Skin epidermis (tissue), 12 donors: ENCODE measurements around the gene PTPRB.

ENCODE experiments used
- H3K27ac ChIP-seq, 21 experiments: fragments of 200-600 bp; sonication (generic) in 11 of 21; one replicate each; pipeline ENCODE4 v1.5.0; 2020; ENCODE audit warnings: mild to moderate bottlenecking in 3 of 21, inconsistent platforms in 2 of 21, moderate library complexity in 2 of 21
- H3K4me3 ChIP-seq, 7 experiments: fragments of 200-600 bp; sonication (generic) in 2 of 7; one replicate each; pipeline ENCODE4 v1.5.0; 2020; ENCODE audit warnings: inconsistent platforms in 2 of 7, mild to moderate bottlenecking in 2 of 7, moderate library complexity in 1 of 7

Gene PTPRB

GRCh38 chr12:70607107-70607506 lies 30.1 kb downstream of the PTPRB start:
- H3K4me3 ChIP-seq = no peak overlapping the region

DNA sequence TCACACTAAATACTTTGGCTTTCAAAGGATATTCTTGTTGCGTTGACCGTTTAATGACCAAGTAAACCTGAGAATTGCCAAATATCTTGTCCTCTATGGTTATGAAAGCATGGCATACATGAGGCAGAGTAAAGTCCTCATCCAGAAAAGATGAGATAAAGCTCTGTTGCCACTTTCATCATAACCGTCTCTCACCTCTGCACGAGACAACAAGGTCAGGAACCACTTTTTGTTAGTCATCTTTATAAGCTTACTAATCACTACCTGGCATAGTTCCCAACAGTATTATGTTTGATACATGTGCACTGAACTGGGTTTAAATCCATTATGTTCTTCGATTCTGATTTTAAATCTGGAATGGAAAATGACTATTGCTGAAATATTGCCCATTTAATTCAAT lies 31.3 kb downstream of the PTPRB start:
- H3K27ac ChIP-seq = no peak overlapping the region

More at GRCh38 chr12:70607107-70607506, 30.1 kb downstream of the PTPRB start:
- no peak overlapping the region for H3K27ac ChIP-seq

DNA sequence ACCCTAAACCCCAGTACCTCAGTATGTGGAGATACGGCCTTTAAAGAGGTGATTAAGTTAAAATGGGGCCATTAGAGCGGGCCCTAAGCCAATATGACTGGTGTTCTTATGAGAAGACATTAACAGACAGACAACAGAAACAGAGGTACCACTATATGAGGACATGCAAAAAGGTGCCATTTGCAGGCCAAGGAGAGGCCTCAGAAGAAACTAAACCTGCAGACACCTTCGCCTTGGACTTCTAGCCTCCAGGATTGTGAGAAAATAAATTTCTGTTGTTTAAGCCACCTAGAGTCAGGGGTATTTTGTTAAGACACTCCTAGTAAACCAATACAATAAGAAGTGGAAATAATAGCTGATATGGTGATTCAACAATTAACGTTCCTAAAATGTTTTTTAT lies 32.6 kb downstream of the PTPRB start:
- no peak overlapping the region for H3K4me3 ChIP-seq
- no peak overlapping the region for H3K27ac ChIP-seq

More for the DNA sequence above, 31.3 kb downstream of the PTPRB start:
- H3K4me3 ChIP-seq = no peak overlapping the region

DNA sequence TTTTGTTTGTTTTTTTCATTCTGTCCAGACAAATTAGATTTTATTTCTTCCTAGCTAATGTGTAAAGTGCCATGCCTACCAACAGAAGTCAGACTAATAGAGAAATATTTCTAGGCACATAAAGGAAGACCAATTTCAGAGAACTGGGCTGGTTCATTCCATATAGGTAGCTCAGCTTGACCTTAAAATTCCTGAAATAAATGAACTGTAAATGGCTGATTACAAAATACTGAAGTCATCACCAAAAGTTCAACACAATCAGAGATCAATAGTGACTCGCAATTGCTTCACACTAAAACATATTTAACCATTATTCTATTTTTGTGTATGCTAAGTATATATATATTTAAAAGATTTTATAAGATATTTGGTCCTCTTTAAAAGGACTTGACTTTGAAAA lies 34.2 kb downstream of the PTPRB start:
- no peak overlapping the region for H3K27ac ChIP-seq
- no peak overlapping the region for H3K4me3 ChIP-seq

- Histone ChIP-seq H3K27ac (no peak overlapping the region), H3K4me3 (no peak overlapping the region)
Measured at GRCh38 chr12:70598467-70599193, 38.6 kb downstream of the PTPRB start.

GRCh38 chr12:70592664-70593063 lies 44.6 kb downstream of the PTPRB start:
- no peak overlapping the region for H3K27ac ChIP-seq
- H3K4me3 ChIP-seq = no peak overlapping the region

- Histone ChIP-seq H3K4me3 (no peak overlapping the region), H3K27ac (no peak overlapping the region)
Measured at GRCh38 chr12:70590549-70591226, 46.5 kb downstream of the PTPRB start.

DNA sequence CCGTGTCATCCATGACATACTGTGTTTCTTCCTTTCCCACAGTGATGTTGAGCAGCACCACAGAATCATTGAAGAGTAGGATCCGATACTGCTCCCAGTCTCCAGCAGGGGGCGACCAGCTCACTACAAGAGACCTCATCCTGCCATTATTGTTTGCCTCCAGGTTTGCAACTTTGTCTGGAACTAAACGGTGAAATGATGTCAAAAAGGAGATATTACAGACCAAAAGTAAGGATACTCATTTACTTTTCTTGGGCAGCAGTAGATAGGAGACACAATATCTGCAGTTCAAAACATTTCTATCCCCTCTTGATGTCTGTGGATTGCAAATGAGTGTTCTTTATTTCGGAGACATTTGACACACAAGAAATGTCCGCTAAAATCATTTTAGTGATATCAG lies 47.2 kb downstream of the PTPRB start:
- Histone ChIP-seq H3K27ac (no peak overlapping the region), H3K4me3 (no peak overlapping the region)

GRCh38 chr12:70584332-70584731 lies 52.9 kb downstream of the PTPRB start:
- Histone ChIP-seq H3K4me3 (no peak overlapping the region), H3K27ac (no peak overlapping the region)

DNA sequence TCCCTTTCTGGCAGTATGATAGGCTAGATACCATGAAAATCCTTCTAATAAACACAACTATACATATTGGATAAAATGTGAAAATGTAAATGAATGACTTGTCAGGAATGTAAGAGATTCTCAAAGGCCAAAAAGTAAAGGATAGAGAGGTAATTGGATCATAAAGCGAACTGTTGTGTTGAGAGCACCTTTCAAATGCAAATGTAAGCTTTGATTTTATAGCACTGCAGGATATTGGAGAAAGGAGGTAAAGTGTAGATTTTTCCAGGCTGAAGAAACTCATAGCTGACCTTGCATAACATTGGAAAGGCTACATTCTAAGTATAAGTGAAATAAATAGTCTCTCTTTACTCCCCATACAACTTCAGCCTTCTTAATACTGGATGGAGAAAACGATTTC lies 54.0 kb downstream of the PTPRB start:
- Histone ChIP-seq H3K4me3 (no peak overlapping the region), H3K27ac (no peak overlapping the region)

GRCh38 chr12:70581208-70581607 lies 56.0 kb downstream of the PTPRB start:
- H3K27ac ChIP-seq = no peak overlapping the region
- no peak overlapping the region for H3K4me3 ChIP-seq

DNA sequence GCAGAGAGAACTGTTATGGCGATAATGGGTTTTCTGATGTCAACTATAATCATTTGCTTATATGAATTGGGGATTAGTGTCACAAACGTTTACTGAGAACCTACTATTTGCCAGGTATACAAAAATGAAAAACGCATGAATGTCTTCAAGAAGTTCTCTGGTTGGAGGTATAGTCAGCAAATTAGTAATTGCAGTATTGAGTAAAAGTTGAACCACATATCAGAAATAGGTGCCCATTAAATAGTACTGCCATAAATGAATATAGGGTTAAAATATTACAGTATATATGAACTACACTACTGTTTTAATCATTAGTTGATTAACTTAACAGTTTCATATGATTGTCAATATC lies 60.0 kb downstream of the PTPRB start:
- Histone ChIP-seq H3K4me3 (no peak overlapping the region), H3K27ac (no peak overlapping the region)

- H3K27ac ChIP-seq = no peak overlapping the region
- no peak overlapping the region for H3K4me3 ChIP-seq
Measured at GRCh38 chr12:70576341-70577282, 60.6 kb downstream of the PTPRB start.

DNA sequence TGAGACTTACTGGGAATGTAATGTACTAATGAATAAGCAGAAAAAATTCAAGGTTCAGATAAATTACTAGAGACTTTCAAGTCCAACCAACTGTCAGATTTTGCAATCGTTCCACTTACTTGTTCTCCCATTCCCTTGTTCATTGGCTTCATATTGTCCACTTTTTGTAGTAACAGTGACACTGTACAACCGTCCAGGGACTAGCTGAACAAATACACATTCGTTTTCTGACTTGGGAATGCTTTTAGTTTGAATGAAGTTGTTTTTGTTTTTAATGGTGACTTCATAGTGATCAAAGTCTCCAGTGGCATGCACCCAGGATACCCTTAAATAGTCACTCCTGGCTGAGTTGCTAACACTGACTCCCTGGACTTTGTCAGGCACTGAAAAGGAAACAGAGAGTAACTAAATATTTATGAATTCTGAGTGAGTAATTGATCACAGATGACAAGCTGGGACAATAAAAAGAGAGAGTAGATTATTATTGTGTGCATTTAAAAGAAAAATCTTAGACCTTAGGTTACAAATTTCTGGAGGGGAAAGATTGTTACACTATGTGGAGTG lies 65.4 kb downstream of the PTPRB start:
- Histone ChIP-seq H3K27ac (no peak overlapping the region), H3K4me3 (no peak overlapping the region)

DNA sequence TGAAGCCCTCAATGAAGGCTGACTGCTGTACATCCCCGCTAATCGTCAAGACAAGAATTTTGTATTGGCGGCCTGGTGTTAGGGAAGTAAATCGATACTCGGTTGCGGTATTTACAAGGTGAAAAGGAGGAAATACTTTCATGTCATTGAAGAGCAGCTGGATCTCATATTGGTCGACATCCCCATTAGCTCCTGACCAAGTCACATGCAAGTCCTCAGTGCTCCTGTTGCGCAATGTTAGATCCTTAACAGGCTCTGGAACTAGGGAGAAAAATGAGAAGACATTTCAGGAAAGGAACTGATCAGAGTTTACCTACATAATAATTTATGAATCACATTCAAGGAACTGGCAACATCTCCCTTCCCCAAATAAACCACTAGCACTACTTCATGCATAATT lies 66.2 kb downstream of the PTPRB start:
- Histone ChIP-seq H3K27ac (no peak overlapping the region), H3K4me3 (no peak overlapping the region)

GRCh38 chr12:70561550-70561949 lies 75.7 kb downstream of the PTPRB start:
- Histone ChIP-seq H3K27ac (no peak overlapping the region), H3K4me3 (no peak overlapping the region)

DNA sequence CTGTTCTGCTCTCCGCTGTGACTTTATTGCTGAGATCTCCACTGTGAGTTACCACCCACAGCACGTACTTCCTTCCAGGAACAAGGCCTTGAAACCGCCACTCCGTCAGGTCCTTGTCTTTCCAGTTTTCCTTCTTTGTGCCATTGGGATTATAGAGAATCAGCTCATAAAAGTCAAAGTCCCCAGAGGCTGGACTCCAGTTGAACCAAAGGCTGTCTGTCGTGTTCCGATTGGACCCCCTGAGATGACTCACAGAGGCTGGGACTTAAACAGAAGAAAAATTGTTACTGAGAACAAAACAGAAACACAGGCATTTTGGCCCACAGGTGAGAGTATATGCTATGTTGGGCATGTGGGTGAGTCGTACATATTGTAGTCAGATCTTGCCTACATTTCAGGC lies 76.6 kb downstream of the PTPRB start:
- H3K4me3 ChIP-seq = no peak overlapping the region
- H3K27ac ChIP-seq = no peak overlapping the region

DNA sequence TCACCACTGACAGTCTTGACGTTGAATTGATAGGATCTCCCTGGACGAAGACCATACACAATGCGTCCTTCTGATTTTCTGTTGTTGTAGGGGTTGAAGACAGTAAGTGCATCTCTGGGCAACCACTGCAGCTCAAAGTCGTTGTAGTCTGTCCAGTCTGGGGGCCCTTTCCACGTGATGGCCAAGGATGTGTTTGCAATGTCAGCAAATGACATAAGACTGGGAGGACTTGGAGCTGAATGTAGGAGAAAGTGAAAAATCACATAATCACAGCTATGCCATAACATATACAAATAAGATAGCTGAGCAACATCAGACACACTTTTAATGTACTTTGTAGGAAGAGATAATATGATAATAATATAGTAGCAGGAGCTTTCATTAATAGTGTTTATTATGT lies 77.8 kb downstream of the PTPRB start:
- H3K27ac ChIP-seq = no peak overlapping the region

DNA sequence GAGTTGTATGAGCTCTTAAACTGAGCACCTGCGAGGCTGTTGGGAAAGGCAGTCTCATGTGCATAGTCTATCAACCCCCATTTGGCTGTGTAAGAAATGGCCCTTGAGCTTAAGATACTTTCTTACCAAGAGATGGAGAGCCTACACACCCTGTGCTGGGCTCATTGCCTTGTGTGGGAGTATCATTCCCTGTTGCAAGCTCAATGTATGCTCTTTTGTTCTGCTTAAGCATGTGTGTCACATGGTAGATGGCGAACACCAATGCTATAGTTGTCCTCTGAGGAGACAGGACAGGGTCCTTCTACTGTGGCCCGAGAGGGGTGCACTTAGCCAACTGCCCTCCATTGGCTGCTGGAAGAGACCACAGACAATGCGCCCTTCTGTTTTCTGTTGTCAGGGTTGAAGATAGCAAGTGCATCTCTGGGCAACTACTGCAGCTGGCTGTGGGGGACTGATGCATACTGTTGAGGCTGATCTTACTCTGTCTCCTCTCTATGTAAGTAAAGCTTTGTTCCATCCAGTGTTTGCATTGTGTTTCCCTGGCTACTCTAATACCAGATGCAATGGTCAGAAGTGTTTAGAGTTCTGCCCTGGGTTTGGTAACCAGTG lies 79.5 kb downstream of the PTPRB start:
- H3K27ac ChIP-seq = no peak overlapping the region

More for the DNA sequence above, 77.8 kb downstream of the PTPRB start:
- H3K4me3 ChIP-seq = no peak overlapping the region

More for the DNA sequence above, 79.5 kb downstream of the PTPRB start:
- H3K4me3 ChIP-seq = no peak overlapping the region
